HTR-8/SVneo (cell line): Measurements from ENCODE around the gene LIG1.

Experiments
- DNase-seq: peaks from one replicate; pipeline ENCODE4 v3.0.0; 2011; ENCODE audit warnings: low spot score, mixed read lengths; ENCODE audit not compliant: insufficient read length
- FAIRE-seq: peaks from 2 replicates; lab custom pipeline; 2011; peaks lifted over from hg19 to GRCh38; lab: Jason Lieb, UNC

The LIG1 gene

DNA sequence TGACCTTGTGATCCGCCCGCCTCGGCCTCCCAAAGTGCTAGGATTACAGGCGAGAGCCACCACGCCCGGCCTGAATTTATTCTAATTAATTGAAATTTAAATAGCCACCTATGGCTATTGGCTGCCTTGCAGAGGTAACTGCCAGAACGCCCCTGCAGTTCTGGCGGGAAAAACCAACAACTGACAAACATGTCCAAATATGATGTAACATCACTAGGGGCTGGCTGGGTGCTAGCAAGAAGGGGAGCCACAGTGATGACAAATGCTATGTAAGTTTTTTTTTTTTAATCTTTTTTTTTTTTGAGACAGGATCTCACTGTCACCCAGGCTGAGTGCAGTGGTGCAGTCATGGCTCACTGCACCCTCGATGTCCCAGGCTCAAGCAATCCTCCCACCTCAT is 13.2 kb upstream of the LIG1 start:
- FAIRE-seq (no peak), DNase-seq (no peak)

DNA sequence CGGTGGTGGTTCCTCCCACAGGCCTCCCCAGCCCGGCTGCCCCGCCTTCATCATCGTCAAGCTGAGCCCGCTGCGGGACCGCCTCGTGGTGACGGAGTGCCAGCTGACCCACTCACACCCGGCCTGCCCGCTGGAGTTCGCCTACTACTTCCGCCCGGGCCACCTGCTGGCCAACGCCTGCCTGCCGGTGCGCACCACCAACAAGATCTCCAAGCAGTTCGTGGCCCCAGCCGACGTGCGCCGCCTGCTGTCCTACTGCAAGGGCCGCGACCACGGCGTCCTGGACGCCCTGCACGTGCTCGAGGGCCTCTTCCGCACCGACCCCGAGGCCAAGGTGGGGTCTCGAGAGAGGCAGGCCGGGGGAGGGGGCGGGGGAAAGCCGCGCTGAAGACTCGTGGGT is 12.3 kb upstream of the LIG1 start:
- DNase-seq (no peak), FAIRE-seq (no peak)

DNA sequence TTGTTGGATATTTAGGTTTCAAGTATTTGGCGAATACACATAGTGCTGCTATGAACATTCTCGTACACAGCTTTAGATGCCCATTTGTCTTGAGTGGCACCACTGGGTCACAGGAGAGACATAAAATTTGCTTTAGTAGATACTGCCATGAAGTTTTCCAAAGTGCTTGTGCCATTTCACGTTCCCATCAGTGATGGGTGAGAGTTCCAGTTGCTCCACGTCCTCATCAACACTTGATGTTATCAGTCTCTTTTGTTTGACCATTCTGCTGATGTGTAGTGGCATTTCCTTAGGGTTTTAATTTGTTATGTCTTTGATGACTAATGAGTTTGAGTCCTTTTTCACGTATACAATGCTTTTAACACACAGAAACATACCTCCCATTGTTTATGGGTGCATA is 11.4 kb upstream of the LIG1 start:
- DNase-seq (no peak), FAIRE-seq (no peak)

DNA sequence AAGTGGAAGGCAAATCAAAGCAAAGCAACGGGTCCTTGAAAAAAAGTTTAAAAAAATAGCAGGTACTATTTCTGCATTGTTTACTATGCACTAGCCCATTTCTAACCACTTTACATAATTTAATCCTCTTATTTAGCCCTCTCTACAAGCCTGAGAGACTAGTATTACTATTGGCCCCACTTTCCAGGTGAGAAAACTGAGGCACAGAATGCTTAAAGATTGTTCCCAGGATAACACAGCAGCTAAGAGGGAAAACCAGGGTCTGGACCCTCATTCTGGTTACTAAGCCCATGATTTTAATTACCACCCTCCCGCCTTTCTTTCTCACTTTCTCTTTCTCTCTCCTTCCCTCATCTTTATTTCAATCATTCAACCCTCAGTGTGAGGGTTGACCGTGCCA is 6.1 kb upstream of the LIG1 start:
- DNase-seq = no peak
- FAIRE-seq = no peak

DNA sequence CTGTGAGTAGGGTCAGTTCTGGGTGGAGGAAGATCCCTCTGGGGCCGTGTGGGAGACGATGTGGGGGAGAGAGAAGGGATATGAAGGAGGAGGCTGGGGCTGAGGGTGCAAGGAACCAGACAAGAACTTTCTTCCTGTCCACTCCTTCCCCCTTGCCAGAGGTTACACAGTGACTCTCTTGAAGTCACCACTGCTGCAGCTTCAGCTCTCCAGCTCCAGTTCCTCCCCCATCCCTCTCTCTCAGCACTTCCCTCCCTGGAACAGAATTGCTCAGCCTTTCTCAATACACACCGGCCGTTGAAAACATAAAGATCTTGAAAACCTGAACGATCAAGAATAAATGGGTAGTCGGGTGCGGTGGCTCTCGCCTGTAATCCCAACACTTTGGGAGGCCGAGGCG is 5.4 kb upstream of the LIG1 start:
- DNase-seq (no peak), FAIRE-seq (no peak)

DNA sequence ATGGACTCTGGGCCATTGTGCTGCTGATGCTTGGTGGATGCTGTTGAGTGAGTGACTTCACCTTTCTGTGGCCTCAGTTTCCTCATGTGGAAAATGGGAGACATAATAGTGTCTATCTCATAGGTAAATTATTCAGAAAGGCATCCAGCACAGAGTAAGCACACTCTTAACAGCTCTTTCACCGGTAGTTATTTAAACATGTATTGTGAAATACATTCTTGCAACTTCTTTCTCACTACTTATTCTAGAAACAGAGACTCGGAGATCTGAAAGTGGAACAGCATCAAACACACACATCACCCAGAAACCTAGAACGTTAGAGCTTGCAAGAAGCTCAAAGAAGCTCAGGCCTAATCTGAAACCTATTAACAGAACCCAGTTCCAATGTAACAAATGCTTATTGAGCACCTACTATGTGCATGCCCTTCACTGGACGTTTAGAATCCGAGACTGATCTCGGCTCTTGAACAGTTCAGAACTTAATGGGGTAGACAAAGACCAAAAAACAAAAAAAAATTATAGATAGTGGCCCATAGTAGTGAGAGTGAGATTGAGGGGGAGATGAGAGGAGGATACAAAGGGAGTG is 4.4 kb upstream of the LIG1 start:
- FAIRE-seq = no peak
- no peak for DNase-seq

DNA sequence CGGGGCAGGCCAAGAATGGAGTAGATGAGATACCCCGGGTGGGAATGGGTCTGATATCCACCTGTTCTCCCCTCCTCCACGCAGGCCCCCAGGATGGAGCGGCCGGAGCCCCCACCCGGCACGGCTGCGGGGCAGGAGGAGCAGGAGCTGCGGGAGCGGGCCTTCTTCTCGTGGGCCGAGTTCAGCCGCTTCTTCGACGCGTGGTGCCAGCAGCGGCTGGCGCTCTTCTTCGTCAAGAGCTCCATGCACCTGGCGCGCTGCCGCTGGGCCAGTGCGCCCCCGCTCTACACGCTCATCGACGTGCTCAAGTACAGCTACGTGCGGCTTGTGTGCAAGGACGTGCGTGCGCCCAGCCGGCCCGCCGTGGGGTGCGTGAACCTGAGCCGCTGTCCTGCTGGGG is 1.6 kb upstream of the LIG1 start:
- no peak for DNase-seq
- FAIRE-seq = no peak

DNA sequence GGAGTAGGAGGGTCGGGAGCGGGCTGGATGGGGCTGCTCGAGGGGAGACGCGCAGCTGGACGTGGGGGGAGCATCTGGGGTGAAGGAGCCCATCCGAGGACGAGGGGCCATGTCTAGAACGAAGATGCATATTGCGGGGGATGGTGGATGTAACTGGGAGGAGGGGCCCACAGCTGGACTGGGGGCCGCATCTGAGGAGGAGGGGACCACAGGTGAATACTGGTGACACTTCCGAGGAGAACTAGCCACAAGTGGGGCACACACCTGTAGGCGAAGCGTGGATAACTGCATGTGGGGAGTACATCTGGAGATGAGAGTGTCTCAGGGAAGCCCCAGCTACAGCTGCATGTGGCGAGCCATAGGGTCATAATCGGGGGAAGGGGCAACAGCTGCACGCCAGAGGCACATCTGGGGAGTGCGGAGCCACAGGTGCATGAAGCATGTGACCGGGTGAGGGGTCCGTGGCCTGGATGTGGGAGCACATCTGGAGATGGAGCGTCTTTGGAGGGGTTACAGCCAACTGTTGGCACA is 738 bp upstream of the LIG1 start:
- DNase-seq (no peak), FAIRE-seq (peak; percentile 9)

DNA sequence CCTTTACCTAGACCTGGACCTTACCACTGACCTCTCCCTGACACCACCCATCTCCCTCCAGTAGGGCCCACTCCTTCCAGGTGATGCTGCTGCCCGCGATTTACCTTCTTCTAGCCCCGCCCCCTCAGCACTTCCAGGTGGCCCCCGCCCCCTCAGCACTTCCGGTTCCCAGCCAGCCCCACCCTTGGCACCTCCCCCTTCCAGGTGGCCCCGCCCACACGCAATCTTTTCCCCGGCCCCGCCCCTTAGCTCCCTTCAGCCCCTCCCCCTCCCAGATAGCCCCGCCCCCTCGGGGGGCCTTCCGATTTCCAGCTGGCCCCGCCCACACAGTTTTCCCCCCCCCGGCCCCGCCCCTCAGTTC is 586 bp downstream of the LIG1 start:
- FAIRE-seq (no peak), DNase-seq (peak; percentile 67)

DNA sequence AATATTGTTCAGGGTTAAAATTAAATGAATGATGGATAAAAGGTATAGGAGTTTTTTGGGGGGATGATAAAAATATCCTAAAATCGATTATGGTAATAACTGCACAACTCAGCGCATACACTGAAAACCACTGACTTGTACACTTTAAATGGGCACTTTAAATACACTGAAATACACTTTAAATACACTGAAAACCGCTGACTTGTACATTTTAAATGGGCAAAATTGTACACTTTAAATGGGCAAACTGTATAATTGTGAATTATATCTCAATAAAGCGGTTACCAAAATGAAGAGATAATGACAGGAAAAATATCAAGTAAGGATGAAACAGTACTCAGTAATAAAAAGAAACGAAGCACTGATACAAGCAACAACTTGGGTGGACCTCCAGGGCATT is 1.5 kb downstream of the LIG1 start:
- DNase-seq = no peak
- FAIRE-seq = no peak

DNA sequence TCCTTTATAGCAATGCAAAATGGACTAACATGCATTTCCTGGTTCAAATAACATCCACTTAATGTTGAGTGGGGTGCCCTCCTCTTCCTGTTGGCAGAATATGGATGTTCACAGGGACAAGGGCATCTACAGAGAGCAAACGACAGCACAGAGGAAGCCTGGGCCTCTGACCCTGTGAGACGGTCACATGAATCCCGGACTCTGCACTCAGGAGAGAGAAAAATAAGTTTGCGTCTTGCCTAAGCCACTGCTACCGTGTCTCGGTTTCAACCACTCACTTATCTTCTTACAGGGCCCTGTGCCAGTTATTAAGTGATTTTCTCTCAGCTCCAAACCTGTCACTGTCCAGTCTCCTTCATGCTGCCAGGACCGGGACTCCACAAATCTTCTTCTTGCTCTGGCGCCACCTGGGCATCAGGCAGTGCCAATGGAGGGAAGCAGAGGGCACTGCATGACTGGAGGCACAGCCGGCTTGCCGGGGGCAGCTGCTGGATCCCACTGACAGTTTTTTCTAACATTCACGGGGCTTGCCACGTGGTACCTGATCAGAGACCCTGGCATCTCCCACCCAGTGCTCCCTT is 11.8 kb downstream of the LIG1 start:
- FAIRE-seq = no peak

DNA sequence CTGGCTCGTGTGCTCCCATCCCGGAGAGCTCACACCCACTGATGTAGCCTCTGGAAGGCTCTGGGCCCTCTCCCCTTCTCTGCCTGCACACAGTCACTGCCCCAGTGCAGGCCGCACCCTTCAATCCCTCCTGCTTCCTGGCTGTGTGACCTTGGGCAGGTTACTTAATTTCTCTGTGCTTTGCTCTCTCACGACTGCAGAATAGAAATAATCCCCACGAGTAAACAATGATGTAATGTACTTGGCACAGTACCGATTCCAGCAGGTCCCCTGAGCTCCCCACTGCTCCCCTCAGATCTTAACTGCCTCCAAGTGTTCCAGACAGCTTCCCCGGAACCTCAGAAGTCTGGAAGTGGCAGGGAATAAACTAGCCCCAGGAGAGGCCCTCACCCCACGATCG is 16.1 kb downstream of the LIG1 start:
- DNase-seq = no peak
- FAIRE-seq = no peak

More for the DNA sequence above, 11.8 kb downstream of the LIG1 start:
- no peak for DNase-seq

DNA sequence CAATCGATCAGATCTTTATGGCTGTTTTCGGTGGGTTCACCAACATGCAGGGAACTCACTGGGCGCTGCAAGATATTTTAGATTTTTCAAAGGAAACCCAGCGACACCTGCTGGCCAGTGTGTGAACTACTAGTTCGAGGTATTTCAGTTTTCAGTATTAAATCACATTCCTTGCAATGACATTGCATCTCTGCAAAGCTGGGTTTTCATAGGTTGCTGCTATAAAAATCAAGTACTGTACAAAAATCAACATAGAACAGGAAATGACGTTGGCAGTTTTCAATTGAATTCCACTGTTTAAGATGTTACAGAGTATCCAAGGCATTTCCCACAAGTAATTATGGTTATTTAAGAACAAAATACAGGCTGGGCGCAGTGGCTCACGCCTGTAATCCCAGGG is 17.6 kb downstream of the LIG1 start:
- no peak for FAIRE-seq
- DNase-seq = peak; percentile 59

DNA sequence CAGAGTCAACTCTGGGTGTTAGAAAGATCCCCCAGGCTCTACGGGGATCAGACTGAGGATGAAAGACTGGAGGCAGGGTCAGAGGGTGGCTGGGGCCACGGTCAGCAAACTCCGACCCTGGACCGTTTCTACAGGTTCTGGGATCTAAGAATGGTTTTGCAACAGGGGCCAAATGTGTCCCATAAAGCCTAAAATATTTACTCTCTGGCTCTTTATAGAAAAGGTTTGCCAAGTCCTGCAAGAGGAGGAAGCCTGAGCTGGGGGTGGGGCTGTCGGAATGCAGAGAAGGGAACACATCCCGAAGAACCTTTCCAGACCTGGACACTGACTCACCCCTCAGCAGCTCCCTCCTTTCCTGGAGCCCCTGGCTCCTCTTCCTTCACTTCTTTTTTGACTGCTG is 20.7 kb downstream of the LIG1 start:
- DNase-seq = no peak
- no peak for FAIRE-seq

DNA sequence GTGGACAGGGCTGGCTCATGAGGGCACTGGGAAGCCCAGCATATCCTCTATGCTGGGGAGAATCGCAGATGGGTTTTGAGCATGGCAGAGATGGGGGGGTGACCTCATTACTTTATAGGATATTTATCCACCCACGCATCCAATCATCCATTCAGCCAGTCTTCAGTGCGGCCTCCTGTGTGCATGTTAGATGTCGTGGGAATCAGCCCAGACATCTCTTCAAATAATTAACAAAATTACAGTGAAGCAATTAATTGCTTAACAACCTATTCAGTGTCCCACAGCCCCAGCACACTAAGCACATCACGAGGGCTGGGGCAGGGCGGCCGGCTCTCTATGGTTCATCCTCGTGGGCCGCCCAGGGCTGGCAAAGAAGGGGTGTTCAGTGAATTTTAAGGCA is 21.6 kb downstream of the LIG1 start:
- FAIRE-seq (no peak), DNase-seq (no peak)

DNA sequence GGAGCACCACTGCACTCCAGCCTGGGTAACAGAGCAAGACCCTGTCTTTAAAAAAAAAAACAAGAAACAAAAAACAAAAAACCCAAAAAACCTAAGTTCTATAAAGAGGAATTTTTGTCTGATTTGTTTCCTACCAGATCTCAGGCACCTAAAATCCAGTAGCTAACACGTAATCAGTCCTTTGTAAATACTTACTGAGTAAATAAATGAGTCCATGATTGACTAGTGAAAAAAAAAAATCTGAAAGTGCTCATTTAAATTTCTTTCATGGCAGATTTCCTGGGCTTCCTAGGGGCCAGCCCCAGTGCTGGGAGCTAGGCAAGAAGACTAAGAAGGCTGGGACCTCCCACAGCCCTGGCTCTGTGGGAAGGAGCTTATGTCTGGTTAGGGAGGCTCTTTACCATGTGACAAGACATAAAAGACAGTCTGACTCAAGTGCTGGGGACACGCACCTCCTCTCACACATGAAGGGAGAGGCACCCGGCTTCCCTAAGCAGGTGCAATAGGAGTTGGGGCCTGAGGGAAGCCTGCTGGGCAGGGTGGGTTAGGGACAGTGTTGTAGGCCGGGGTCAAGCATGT is 22.5 kb downstream of the LIG1 start:
- DNase-seq (no peak), FAIRE-seq (no peak)

DNA sequence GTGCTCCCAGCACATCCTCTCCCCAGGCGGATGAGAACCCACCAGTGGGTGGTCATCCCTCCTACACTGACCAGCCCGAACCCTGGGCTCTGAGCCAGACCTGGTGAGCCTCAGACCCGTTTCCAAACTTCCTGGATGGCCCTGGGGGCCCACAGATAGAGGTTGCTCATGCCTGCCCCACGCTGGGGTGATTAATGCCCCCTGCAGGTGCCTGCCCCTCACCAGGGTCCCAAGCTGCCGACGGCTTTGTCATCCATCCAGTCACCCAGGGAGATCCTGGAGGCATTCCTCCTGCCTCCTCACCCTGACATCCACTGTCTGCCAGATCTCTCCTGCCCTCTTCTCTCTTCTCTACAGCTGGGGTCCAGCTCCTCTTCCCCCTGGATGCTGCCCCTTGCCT is 31.1 kb downstream of the LIG1 start:
- DNase-seq (no peak), FAIRE-seq (no peak)

DNA sequence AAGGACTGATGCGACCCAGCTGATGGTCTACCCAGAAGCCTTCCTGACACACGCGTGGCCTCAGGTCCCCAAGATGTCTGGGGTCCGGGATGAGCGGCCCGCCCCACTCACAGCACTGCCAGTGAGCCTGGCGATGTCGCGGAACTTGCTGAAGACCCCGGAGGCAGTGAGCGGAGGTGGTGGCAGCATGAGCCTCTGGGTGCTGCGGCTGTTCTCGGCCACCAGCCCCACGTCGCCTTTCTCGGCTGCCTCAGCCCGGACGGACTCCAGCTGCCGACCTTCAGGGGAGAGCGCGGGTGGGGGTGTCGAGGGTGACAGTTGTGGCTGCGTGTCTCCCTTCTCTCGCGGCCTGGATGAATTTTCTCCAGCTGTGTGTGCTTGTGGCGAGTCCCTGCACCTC is 32.7 kb downstream of the LIG1 start:
- FAIRE-seq = no peak
- DNase-seq = no peak

DNA sequence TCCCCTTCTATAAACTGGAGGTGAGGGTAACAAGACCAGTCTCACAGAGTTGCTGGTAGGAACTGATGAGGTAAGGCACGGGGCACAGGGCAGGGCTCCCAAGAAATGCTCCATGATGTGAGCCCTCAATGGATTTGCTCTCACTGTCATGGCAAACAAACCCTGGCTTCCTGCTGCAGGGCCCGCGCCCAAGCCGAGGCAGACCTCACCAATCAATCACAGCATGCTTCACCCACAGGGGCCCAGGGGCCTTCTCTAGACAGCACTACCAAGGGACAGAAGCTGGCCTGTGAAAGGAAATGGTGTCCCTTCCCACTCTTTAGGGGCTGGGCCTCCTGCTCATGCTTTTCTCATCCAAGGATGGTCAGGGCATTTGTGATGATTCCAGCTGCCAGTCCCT is 33.6 kb downstream of the LIG1 start:
- no peak for FAIRE-seq
- no peak for DNase-seq

DNA sequence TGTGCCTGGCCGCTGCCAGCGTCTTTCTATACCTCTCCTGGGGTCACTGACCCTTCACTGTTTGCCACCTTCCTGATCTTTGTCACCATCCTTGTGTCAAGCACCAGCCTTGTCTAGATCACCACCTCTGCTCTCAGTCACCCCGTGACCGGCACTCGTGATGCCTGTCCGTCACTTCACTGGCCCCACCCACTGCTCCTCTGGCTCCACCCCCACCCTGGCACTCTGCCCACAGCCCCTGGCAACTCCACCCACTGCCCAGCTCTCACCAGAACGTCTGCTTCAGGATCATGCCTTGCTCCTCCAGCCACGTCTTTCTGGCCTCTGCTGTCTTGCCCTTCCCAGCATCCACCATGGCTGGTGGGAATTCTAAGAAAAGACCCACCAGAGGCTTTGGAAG is 34.7 kb downstream of the LIG1 start:
- FAIRE-seq (peak; percentile 70), DNase-seq (no peak)

DNA sequence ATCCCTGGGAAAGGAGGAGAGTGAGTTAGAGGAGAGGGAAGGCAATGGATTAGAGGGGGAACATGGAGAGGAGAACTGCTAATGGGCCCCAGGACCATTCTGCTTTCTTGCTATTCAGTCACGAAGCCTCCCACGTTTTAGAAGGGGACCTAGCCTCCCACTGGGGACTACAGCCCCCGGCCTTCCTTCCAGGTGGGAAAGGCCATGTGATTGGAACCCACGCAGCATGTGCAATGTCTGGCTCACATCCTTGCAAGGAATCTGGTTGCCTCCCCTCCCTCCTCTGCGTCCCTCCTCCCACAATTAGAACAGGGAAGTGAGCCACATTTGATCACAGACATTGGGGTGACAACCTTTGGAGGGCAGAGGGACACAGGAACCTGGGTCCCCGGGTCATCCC is 37.0 kb downstream of the LIG1 start:
- no peak for FAIRE-seq
- DNase-seq = no peak

DNA sequence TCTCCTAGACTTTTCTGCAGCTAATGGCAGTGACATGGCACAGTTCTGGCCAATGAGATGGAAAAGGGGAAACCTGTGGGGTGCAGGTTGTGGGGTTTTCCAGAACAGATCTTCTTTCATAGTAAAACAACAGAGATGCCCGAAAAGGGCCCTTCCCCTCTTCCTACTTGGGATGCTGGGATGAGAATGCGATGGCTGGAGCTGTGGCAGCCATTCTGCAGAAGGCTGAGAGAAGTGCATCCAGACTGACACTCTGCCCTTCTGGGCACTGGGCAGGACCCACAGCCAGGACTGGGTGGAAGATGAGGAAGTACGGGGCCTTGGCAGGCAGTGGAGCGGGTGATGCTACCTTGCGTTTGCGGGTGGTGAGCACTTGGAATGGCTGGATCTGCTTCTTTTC is 42.6 kb downstream of the LIG1 start:
- no peak for FAIRE-seq
- DNase-seq = no peak
